Small intestine (tissue), 7 donors: ENCODE results near the gene ZNF420. TPM values are rescaled to one million over a fixed set of nuclear protein-coding genes. Genes with fewer than 3 reads are reported as not detected.
"Not testable (repeated sequence)": the region's sequence is repeated elsewhere in the genome, so short reads cannot be mapped to it uniquely, and the experiment has no call there.

ENCODE experiments used
- DNase-seq, 2 donors: peaks; one replicate each; pipeline versions ENCODE4 v3.0.0 to v3.0.0-alpha.2; 2013
- FAIRE-seq: peaks from 2 replicates; lab custom pipeline; 2012; peaks lifted over from hg19 to GRCh38; lab: Jason Lieb, UNC
- H3K27ac ChIP-seq, 3 donors: one replicate each; pipeline ENCODE4 v1.5.1; 2013; ENCODE audit warnings: low read length in 2 of 3, mild to moderate bottlenecking in 2 of 3, control low read depth in 1 of 3, inconsistent platforms in 1 of 3, low read depth in 1 of 3, moderate library complexity in 1 of 3
- H3K27me3 ChIP-seq, 3 donors: one replicate each; pipeline ENCODE4 v1.6.1; 2013; ENCODE audit warnings: low read length in 3 of 3, inconsistent platforms in 1 of 3; ENCODE audit not compliant: control insufficient read depth in 3 of 3, insufficient read depth in 3 of 3
- H3K36me3 ChIP-seq, 3 donors: one replicate each; pipeline ENCODE4 v1.6.1; 2013; ENCODE audit warnings: low read length in 3 of 3, inconsistent platforms in 1 of 3, low read depth in 1 of 3, mild to moderate bottlenecking in 1 of 3, moderate library complexity in 1 of 3; ENCODE audit not compliant: control insufficient read depth in 3 of 3, insufficient read depth in 2 of 3
- H3K4me1 ChIP-seq, 3 donors: one replicate each; pipeline ENCODE4 v1.6.1; 2013; ENCODE audit warnings: low read length in 2 of 3, inconsistent platforms in 1 of 3, low read depth in 1 of 3, mild to moderate bottlenecking in 1 of 3, moderate library complexity in 1 of 3; ENCODE audit not compliant: control insufficient read depth in 3 of 3, insufficient read depth in 2 of 3
- H3K4me3 ChIP-seq, 3 donors: one replicate each; pipeline ENCODE4 v1.5.1; 2013; ENCODE audit warnings: low read length in 3 of 3, control low read depth in 1 of 3, inconsistent platforms in 1 of 3, low read depth in 1 of 3, mild to moderate bottlenecking in 1 of 3, moderate library complexity in 1 of 3
- H3K9me3 ChIP-seq, 2 donors: one replicate each; pipeline ENCODE4 v1.6.1; 2013; ENCODE audit warnings: low read depth in 1 of 2, low read length in 1 of 2; ENCODE audit not compliant: control insufficient read depth in 2 of 2, insufficient read depth in 1 of 2
- WGBS, 3 donors: extraction: QIAGEN DNeasy Blood & Tissue Kit; methylation state at CpG; one replicate each; pipeline ENCODE4 v1.1.7; 2013; 5-methylcytosine and 5-hydroxymethylcytosine counted together
- polyA plus RNA-seq, 4 donors: library from polyadenylated mRNA; stranded (reverse) in 3 of 4; unstranded in 1 of 4; fragments of 200-250 nt in 3 of 4; fragments of 120-200 nt in 1 of 4; gene quantifications; one replicate each; pipeline versions ENCODE4 v1.2.1 to v1.2.3, GENCODE V29; 2013
- donor health status: healthy with polysubstance abuse.
- donor health status: control.
- donor health status: control.
- donor health status: Bipolar disorder and iron deficiency.
- donor health status: healthy.

ZNF420 gene
- polyA plus RNA-seq, 4 donors, result 2.7 to 11.4 (median 4.4) TPM

DNA sequence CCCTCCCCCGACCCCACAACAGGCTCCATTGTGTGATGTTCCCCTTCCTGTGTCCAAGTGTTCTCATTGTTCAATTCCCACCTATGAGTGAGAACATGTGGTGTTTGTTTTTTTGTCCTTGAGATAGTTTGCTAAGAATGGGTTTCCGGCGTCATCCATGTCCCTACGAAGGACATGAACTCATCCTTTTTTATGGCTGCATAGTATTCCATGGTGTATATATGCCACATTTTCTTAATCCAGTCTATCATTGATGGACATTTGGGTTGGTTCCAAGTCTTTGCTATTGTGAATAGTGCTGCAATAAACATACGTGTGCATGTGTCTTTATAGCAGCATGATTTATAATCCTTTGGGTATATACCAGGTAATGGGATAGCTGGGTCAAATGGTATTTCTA lies 25.9 kb downstream of the ZNF420 start:
- not testable (repeated sequence) for H3K27ac ChIP-seq, H3K4me1 ChIP-seq, DNase-seq, H3K27me3 ChIP-seq, H3K4me3 ChIP-seq, FAIRE-seq
- WGBS, 3 donors, result 85 to 99% (median 97%) methylated on average over 4 to 5 of the region's 5 CpGs
- Histone ChIP-seq H3K36me3 (peaks cover 9 to 17% (median 12%) of the 10 kb centered on the region in 3 donors), H3K9me3 (peaks cover under 1 to 39% of the 10 kb centered on the region in 2 donors)

DNA sequence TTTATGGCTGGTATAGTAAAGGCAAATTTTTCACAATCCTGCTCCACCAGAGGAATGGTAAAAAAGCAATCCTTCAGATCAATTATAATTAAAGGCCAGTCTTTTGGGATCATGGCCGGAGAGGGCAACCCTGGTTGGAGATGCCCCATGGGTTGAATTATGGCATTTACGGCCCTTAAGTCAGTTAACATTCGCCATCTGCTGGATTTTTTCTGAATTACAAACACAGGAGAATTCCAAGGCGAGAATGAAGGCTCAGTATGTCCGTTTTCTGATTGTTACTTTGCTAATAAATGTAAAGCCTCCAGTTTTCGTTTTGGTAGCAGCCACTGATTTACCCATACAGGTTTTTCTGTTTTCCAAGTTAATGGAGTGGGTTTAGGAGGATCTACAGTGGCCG lies 33.5 kb downstream of the ZNF420 start:
- not testable (repeated sequence) for DNase-seq, H3K27me3 ChIP-seq, H3K4me1 ChIP-seq, H3K27ac ChIP-seq, FAIRE-seq, H3K4me3 ChIP-seq
- peaks cover 9 to 60% of the 10 kb centered on the region in 2 donors for H3K9me3 ChIP-seq
- H3K36me3 ChIP-seq, result peaks cover 5 to 13% (median 9%) of the 10 kb centered on the region in 3 donors
- 86 to 92% (median 90%) methylated on average over 7 of the region's 7 CpGs for whole genome bisulfite sequencing, 3 donors

DNA sequence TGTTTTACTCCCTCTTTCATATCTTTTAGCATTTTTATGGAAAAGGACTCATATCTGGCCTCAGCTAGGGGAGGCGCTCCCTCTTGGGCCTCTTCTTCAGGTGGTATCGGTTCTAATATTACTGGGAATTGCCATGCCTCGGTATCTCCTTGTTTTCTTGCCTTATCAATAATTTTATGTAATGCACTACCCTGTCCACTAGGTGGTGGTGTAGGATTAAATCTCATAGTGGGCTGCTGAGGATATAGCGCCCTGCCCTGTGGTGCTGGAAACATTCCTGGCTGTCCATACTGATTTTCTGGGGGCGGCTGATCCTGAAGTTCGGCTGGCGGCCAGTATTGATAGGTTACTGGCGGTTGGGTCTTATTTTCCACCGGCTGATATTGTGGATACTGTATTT lies 35.8 kb downstream of the ZNF420 start:
- no peak overlapping the region for H3K27ac ChIP-seq
- no peaks in the 10 kb centered on the region for H3K27me3 ChIP-seq
- H3K4me3 ChIP-seq, result no peak overlapping the region
- H3K4me1 ChIP-seq, result no peaks in the 10 kb centered on the region
- WGBS, 3 donors, result 88 to 98% (median 97%) methylated on average over 9 of the region's 9 CpGs
- H3K36me3 ChIP-seq, result peaks cover 4 to 11% (median 9%) of the 10 kb centered on the region in 3 donors
- H3K9me3 ChIP-seq, result peaks cover 9 to 50% of the 10 kb centered on the region in 2 donors
- FAIRE-seq (no peak), DNase-seq (no peak)

DNA sequence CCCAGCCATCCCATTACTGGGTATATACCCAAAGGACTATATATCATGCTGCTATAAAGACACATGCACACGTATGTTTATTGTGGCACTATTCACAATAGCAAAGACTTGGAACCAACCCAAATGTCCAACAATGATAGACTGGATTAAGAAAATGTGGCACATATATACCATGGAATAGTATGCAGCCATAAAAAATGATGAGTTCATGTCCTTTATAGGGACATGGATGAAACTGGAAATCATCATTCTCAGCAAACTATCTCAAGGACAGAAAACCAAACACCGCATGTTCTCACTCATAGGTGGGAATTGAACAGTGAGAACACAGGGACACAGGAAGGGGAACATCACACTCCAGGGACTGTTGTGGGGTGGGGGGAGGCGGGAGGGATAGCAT lies 43.9 kb downstream of the ZNF420 start:
- not testable (repeated sequence) for DNase-seq, FAIRE-seq, H3K4me1 ChIP-seq, H3K27ac ChIP-seq, H3K27me3 ChIP-seq, H3K4me3 ChIP-seq, H3K36me3 ChIP-seq
- peaks cover 1 to 14% of the 10 kb centered on the region in 2 donors for H3K9me3 ChIP-seq
- 92 to 94% (median 93%) methylated on average over 1 to 2 of the region's 3 CpGs for WGBS, 3 donors

DNA sequence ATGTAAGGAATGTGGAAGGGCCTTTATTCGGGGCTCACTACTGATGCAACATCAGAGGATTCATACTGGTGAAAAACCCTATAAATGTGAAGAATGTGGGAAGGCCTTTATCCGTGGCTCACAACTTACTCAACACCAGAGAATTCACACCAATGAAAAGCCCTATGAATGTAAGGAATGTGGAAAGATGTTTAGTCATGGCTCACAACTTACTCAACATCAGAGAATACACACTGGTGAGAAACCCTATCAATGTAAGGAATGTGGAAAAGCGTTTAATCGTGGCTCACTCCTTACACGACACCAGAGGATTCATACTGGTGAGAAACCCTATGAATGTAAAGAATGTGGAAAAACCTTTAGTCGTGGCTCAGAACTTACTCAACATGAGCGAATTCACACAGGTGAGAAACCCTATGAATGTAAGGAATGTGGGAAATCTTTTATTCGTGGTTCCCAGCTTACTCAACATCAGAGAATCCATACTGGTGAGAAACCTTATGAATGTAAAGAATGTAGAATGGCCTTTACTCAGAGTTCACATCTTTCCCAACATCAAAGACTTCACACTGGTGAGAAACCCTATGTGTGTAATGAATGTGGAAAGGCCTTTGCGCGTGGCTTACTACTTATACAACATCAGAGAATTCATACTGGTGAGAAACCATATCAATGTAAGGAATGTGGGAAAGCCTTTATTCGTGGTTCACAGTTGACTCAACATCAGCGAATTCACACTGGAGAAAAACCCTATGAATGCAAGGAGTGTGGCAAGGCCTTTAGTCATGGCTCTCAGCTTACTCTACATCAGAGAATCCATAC lies 50.0 kb downstream of the ZNF420 start:
- FAIRE-seq, result no peak
- no peak overlapping the region for H3K4me3 ChIP-seq
- H3K36me3 ChIP-seq, result peaks cover 0 to 13% (median 5%) of the 10 kb centered on the region in 3 donors

DNA sequence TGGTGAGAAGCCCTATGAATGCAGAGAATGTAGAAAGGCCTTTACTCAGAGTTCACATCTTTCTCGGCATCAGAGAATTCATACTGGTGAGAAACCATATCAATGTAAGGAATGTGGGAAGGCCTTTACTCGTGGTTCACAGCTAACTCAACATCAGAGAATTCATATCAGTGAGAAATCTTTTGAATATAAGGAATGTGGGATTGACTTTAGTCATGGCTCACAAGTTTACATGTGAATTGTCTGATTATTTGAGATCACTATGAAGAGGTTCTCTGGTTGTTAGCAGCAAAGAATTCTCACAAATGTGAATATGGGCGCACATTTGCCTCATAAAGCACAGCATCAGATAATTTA lies 50.6 kb downstream of the ZNF420 start:
- Histone ChIP-seq H3K9me3 (peaks cover 6 to 48% of the 10 kb centered on the region in 2 donors), H3K4me3 (no peak overlapping the region), H3K36me3 (peaks cover 0 to 13% (median 5%) of the 10 kb centered on the region in 3 donors), H3K4me1 (no peaks in the 10 kb centered on the region), H3K27ac (no peak overlapping the region), H3K27me3 (no peaks in the 10 kb centered on the region)
- DNase-seq, result no peak
- 83 to 95% (median 92%) methylated on average over 3 of the region's 3 CpGs for WGBS, 3 donors
- no peak for FAIRE-seq

More for the DNA sequence above, 50.0 kb downstream of the ZNF420 start:
- Histone ChIP-seq H3K27ac (no peak overlapping the region), H3K9me3 (peaks cover 6 to 47% of the 10 kb centered on the region in 2 donors), H3K4me1 (no peaks in the 10 kb centered on the region), H3K27me3 (no peaks in the 10 kb centered on the region)
- no peak for DNase-seq
- 96 to 97% (median 96%) methylated on average over 12 of the region's 12 CpGs for WGBS, 3 donors

DNA sequence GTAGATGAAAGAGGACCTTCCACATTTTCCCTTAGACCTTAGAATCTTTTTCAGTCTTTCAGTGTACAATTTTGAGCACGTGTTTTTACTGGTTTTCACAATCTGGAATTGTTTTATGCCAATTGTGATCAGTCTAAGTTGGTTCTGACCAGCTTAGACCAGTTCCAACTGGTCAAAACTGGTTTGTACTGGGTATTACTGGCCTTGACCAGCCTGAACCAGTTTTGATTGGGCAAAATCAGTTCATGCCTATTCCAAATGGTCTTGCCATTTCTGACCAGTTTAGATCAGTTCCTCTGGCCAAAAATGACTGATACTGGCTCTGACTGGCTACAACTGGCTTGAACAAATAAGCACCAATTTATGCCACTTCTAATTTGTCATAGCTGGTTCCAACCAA lies 57.9 kb downstream of the ZNF420 start:
- H3K27ac ChIP-seq, result no peak overlapping the region
- H3K9me3 ChIP-seq, result peaks cover 2 to 53% of the 10 kb centered on the region in 2 donors
- H3K4me3 ChIP-seq, result no peak overlapping the region
- no peaks in the 10 kb centered on the region for H3K27me3 ChIP-seq
- H3K36me3 ChIP-seq, result no peaks in the 10 kb centered on the region
- 4 to 17% (median 7%) methylated on average over 1 of the region's 1 CpG for WGBS, 3 donors
- H3K4me1 ChIP-seq, result no peaks in the 10 kb centered on the region
- no peak for DNase-seq
- FAIRE-seq, result no peak

DNA sequence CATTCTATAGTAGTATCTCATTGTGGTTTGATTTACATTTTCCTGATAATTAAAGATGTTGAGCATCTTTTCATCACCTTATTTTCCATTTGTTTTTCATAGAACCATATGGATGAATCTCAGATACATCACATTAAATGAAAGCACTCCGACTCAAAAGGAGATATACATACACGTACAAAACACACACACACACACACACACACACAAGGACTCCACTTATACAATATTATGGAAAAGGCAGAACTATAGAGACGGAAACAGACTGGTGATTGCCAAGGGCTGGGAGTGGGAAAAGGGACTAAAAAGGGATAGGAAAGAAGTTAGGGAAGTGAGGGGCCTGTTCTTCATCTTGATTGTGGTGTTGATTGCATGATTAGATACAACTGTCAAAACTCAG lies 70.0 kb downstream of the ZNF420 start:
- peaks cover 2 to 45% of the 10 kb centered on the region in 2 donors for H3K9me3 ChIP-seq
- H3K27me3 ChIP-seq, result no peaks in the 10 kb centered on the region
- peaks cover 0 to 7% (median under 1%) of the 10 kb centered on the region in 3 donors for H3K36me3 ChIP-seq
- H3K27ac ChIP-seq, result no peak overlapping the region
- H3K4me3 ChIP-seq, result no peak overlapping the region
- 92 to 97% (median 93%) methylated on average over 3 of the region's 3 CpGs for WGBS, 3 donors
- FAIRE-seq (no peak), DNase-seq (no peak)
- no peaks in the 10 kb centered on the region for H3K4me1 ChIP-seq
